IPS-15b (cell line): ENCODE results near the gene PCDH8.
"Not testable (repeated sequence)": the region's sequence is repeated elsewhere in the genome, so short reads cannot be mapped to it uniquely, and the experiment has no call there.

Experiments
- H3K27me3 ChIP-seq: one replicate; pipeline ENCODE4 v1.6.1; 2013; ENCODE audit warnings: low read length; ENCODE audit not compliant: control insufficient read depth, insufficient read depth
- H3K36me3 ChIP-seq: one replicate; pipeline ENCODE4 v1.6.1; 2013; ENCODE audit warnings: low read length; ENCODE audit not compliant: control insufficient read depth, insufficient read depth
- H3K4me1 ChIP-seq: one replicate; pipeline ENCODE4 v1.6.1; 2013; ENCODE audit warnings: mild to moderate bottlenecking, low read length; ENCODE audit not compliant: control insufficient read depth, insufficient read depth
- H3K4me3 ChIP-seq: one replicate; pipeline ENCODE4 v1.5.1; 2013; ENCODE audit warnings: low read depth, low read length
- H3K9ac ChIP-seq: one replicate; pipeline ENCODE4 v1.6.1; 2013; ENCODE audit warnings: low read depth, mild to moderate bottlenecking, low read length
- H3K9me3 ChIP-seq: one replicate; pipeline ENCODE4 v1.6.1; 2013; ENCODE audit warnings: mild to moderate bottlenecking, low read length; ENCODE audit not compliant: control insufficient read depth, insufficient read depth

Gene PCDH8

DNA sequence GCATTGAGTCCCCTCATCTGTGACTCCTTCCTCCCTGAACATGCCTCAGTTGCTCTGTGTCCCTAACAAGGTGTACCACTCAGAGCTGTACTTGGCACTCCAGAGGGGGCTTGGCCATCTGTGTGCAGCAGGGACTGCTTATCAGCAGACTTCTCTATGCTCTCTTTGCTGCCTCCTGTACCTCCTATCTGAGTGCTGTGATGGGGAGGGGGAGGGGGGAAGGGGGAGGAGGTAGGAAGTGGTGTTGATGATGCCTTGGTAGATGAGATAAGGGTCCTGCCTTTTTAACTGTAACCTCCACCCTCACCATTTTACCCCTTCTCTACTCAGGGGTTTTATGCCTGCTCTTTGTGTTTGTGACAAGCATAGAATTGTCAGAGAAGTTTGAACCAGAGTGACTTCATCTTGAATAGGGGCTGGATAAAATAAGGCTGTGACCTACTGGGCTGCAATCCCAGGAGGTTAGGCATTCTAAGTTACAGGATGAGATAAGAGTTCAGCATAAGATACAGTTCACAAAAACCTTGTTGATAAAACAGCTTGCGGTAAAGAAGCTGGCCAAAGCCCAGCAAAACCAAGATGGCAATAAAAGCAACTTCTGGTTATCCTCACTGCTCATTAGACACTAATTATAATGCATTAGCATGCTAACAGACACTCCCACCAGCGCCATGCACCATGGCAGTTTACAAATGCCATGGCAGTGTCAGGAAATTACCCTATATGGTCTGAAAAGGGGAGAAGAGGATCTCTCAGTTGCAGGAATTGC is 13.2 kb downstream of the PCDH8 start:
- H3K27me3 ChIP-seq = no peaks in the 10 kb centered on the region
- no peaks in the 10 kb centered on the region for H3K9me3 ChIP-seq
- H3K36me3 ChIP-seq = no peaks in the 10 kb centered on the region
- no peak overlapping the region for H3K9ac ChIP-seq
- H3K4me1 ChIP-seq = peaks cover 11% of the 10 kb centered on the region
- no peak overlapping the region for H3K4me3 ChIP-seq

DNA sequence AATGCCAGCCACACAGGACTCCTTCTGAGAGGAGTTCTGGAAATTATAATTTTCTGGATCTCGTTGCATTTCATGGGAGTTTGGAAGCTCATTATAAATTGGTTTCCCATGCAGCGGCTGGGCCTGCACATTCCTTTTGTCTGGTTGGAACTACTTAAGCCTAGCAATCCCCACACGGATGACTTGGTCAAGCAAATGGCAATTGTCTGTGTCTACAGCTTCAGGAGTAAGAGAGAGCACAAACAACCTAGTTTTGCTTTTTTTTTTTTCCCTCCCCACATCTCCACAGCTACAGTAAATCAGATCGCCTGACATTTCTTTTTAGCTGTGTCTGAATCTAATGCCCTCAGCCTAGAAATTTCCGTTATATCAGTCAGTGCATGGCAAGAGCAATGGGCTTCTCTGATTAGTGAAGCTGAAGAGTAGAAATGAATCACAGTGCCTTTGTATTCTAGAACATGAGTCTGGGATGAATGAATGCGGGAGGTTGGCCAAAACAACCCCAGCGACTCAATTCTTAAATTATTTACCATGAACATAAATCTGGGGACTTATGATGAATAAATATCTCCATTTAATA is 15.1 kb downstream of the PCDH8 start:
- no peaks in the 10 kb centered on the region for H3K27me3 ChIP-seq
- H3K9ac ChIP-seq = no peak overlapping the region
- peaks cover 5% of the 10 kb centered on the region for H3K4me1 ChIP-seq
- no peaks in the 10 kb centered on the region for H3K9me3 ChIP-seq
- no peak overlapping the region for H3K4me3 ChIP-seq
- H3K36me3 ChIP-seq = no peaks in the 10 kb centered on the region

DNA sequence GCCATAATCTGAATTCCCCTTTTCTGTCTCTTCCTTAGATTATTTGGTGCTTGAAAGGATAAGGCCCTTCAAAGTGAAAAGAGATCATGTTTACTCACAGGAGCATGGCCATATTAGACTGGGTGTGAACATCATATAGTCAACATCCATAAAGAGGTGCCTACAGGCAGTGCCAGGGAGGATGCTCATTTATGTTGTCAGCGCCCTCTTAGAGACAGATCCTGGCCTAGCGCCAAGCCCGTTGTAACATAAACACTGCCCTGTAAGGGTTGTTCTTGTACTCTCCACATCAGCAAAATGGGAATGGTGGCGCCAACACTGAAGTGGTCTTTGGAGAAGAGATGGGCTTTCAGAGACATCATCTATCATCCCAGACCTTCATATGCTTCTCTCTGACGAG is 16.1 kb downstream of the PCDH8 start:
- Histone ChIP-seq H3K27me3 (no peaks in the 10 kb centered on the region), H3K4me1 (peaks cover 2% of the 10 kb centered on the region), H3K9ac (no peak overlapping the region), H3K9me3 (no peaks in the 10 kb centered on the region), H3K36me3 (no peaks in the 10 kb centered on the region), H3K4me3 (no peak overlapping the region)

DNA sequence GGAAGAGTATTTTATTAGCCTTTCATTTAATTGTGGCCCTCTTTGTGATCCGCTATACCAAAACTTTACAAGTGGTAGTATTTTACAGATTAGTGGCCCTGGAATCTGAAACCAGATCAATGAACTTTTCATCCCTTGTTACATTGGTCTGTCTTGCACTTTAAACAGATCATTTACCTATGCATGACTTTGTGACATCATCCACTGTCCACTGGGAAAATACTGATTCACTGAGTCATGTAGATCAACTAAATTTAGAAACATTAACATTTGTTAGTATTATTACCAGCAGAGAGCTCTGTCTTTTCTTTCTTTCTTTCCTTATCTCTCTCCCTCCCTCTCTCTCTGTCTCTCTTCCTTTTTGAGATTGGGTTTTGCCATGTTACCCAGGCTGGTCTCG is 17.5 kb downstream of the PCDH8 start:
- no peak overlapping the region for H3K9ac ChIP-seq
- H3K9me3 ChIP-seq = no peaks in the 10 kb centered on the region
- H3K27me3 ChIP-seq = no peaks in the 10 kb centered on the region

DNA sequence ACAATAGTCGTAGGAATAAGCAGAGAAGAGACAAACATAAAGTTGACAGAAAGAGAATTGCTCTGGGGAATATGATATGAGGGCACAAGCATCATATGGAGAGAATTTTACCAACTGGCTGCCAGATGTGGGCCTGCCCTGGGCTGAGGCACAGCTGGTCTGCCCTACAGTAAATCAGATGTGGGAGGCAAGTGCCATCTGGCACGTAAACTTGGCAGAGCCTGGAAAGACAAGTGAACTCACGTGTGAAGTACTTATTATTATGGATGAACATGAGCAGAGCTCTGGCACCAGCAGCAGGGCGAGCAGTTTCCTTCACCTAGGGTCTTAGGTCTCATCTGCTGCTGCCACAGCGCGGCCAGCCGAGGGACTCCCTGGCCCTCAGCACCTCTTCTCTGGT is 20.6 kb downstream of the PCDH8 start:
- H3K9me3 ChIP-seq = no peaks in the 10 kb centered on the region
- peaks cover 2% of the 10 kb centered on the region for H3K4me1 ChIP-seq
- no peaks in the 10 kb centered on the region for H3K36me3 ChIP-seq
- H3K4me3 ChIP-seq = no peak overlapping the region
- H3K9ac ChIP-seq = no peak overlapping the region
- H3K27me3 ChIP-seq = no peaks in the 10 kb centered on the region

More for the DNA sequence above, 17.5 kb downstream of the PCDH8 start:
- H3K36me3 ChIP-seq = no peaks in the 10 kb centered on the region
- peaks cover 2% of the 10 kb centered on the region for H3K4me1 ChIP-seq
- no peak overlapping the region for H3K4me3 ChIP-seq

DNA sequence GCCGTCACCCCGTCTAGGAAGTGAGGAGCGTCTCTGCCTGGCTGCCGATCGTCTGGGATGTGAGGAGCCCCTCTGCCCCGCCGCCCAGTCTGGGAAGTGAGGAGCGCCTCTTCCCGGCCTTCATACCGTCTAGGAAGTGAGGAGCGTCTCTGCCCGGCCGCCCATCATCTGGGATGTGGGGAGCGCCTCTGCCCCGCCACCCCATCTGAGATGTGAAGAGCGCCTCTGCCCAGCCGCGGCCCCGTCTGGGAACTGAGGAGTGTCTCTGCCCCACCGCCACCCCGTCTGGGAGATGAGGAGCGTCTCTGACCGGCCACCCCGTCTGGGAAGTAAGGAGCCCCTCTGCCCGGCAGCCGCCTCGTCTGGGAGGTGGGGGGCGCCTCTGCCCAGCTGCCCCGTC is 30.6 kb downstream of the PCDH8 start:
- H3K9ac ChIP-seq, H3K4me3 ChIP-seq, H3K9me3 ChIP-seq: not testable (repeated sequence)

DNA sequence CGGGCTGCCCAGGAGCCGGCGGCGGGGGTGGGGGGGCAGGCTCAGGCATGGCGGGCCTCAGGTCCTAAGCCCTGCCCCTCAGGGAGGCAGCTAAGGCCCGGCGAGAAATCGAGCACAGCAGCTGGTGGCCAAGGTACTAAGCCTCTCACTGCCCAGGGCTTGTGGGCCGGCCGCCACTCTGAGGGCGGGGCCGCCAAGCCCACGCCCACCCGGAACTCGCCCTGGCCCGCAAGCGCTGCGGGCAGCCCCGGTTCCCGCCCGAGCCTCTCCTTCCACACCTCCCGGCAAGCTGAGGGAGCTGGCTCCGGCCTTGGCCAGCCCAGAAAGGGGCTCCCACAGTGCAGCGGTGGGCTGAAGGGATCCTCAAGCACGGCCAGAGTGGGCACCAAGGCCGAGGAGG is 33.1 kb downstream of the PCDH8 start:
- no peaks in the 10 kb centered on the region for H3K9me3 ChIP-seq
- no peak overlapping the region for H3K4me3 ChIP-seq
- H3K36me3 ChIP-seq = peaks cover 2% of the 10 kb centered on the region
- H3K4me1 ChIP-seq = no peaks in the 10 kb centered on the region
- no peak overlapping the region for H3K9ac ChIP-seq
- H3K27me3 ChIP-seq = no peaks in the 10 kb centered on the region

More for the DNA sequence above, 30.6 kb downstream of the PCDH8 start:
- not testable (repeated sequence) for H3K27me3 ChIP-seq, H3K36me3 ChIP-seq, H3K4me1 ChIP-seq

DNA sequence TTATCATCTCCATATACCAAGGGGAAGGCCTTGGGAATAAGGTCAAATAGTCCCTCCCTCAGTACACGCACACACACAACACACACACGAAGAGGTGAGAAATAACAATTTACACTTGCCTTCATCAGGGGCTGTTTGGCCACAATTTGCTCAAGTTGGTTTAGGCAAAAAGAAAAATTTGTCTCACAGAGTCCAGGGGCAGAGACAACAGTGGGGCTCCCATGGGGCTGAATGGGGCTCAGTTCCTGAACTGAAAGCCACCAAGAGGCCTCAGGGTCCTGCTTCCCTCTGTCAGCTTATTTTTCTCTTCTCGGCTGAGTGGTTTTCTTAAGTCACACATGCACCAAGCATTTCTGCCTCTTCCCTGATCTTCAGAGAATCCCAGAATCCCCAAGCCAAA is 35.5 kb downstream of the PCDH8 start:
- Histone ChIP-seq H3K9me3 (no peaks in the 10 kb centered on the region), H3K9ac (no peak overlapping the region), H3K4me3 (no peak overlapping the region)

DNA sequence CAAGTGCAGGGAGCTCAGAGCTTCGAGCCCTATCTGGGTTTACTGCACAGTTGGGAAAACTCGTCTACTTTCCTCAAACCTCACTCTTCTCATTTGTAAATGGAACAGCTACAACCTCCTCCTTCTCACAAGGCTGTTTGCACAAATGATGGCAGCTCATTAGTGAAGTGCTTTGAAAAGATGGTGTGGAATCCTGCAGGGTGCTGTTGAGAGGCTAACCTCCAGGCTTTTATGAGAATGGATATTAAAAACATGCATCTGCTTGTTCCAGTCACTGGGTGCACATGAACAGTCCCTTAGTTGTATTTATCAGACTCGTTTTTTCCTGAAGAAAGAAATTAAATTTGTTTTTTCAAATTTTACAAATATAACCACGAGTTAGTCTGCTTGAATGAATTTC is 36.6 kb downstream of the PCDH8 start:
- Histone ChIP-seq H3K9me3 (no peaks in the 10 kb centered on the region), H3K4me1 (peaks cover 11% of the 10 kb centered on the region), H3K9ac (no peak overlapping the region), H3K4me3 (no peak overlapping the region), H3K36me3 (no peaks in the 10 kb centered on the region), H3K27me3 (no peaks in the 10 kb centered on the region)

More for the DNA sequence above, 35.5 kb downstream of the PCDH8 start:
- no peaks in the 10 kb centered on the region for H3K27me3 ChIP-seq
- peaks cover 11% of the 10 kb centered on the region for H3K4me1 ChIP-seq
- H3K36me3 ChIP-seq = peaks cover 2% of the 10 kb centered on the region

DNA sequence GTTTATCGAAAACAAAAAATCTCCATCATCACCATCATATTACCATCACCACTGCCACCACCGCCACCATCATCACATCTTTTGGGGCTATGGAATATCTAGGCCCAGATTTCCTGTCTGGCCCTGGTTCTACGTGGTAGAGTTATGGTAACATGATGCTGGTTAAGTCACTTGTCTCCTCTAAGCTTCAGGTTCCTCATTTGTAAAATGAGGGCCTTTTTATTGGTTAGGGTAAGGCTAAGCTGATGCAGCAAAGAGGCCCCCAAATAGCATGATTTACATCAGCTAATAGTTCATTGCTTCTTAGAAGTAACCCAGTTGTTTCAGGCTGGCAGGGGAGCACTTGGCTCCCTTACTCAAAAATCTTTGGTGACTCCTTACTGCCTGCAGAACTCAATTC is 37.9 kb downstream of the PCDH8 start:
- no peak overlapping the region for H3K4me3 ChIP-seq
- peaks cover 11% of the 10 kb centered on the region for H3K4me1 ChIP-seq
- H3K27me3 ChIP-seq = no peaks in the 10 kb centered on the region
- no peaks in the 10 kb centered on the region for H3K36me3 ChIP-seq
- H3K9me3 ChIP-seq = no peaks in the 10 kb centered on the region
- H3K9ac ChIP-seq = no peak overlapping the region

DNA sequence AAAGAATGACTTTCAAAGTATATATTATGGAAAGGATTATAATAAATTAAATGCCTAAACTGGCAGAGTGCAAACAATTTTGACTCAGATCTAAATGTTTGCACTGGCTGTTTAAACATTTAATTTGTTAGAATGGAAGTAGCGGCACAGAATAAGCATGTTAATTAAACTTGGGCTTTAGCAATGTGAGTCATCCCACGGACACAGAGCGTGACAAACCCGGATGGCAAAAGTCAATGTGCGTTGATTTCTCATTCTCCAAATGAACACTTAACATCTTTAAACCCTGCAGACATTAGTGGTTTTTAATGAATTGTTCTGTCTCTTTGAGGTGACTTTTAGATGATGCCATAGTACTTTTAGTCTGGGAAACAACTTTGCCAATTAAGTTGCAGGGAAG is 38.4 kb downstream of the PCDH8 start:
- Histone ChIP-seq H3K9me3 (no peaks in the 10 kb centered on the region), H3K4me3 (no peak overlapping the region), H3K27me3 (no peaks in the 10 kb centered on the region), H3K36me3 (no peaks in the 10 kb centered on the region), H3K4me1 (peaks cover 11% of the 10 kb centered on the region), H3K9ac (no peak overlapping the region)

DNA sequence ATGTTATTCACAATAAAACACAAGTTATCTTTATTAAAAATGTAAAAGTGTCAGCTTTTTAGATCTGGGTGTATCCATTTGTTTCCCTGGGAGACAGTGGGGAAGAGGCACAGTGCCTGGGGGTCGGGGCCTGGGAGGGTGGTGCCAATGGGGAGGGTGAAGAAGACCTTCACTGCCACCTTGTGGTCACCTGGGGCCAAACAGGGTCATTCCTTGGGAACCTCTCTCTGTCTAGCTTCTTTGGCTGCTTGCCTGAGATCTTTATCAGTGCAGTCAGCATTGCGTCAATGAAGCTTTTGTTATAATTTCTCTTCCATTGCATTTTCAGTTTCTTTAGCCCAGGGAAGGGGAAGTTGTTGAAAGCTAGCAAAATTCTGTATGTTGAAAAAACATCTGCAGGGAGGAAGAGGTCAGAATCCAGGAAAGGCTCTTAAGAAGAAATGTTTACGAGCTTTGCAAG is 39.1 kb downstream of the PCDH8 start:
- Histone ChIP-seq H3K9ac (no peak overlapping the region), H3K36me3 (no peaks in the 10 kb centered on the region), H3K27me3 (no peaks in the 10 kb centered on the region), H3K4me3 (no peak overlapping the region), H3K9me3 (no peaks in the 10 kb centered on the region), H3K4me1 (peaks cover 11% of the 10 kb centered on the region)
